ENCODE data around the gene RNU1-2.

DNA sequence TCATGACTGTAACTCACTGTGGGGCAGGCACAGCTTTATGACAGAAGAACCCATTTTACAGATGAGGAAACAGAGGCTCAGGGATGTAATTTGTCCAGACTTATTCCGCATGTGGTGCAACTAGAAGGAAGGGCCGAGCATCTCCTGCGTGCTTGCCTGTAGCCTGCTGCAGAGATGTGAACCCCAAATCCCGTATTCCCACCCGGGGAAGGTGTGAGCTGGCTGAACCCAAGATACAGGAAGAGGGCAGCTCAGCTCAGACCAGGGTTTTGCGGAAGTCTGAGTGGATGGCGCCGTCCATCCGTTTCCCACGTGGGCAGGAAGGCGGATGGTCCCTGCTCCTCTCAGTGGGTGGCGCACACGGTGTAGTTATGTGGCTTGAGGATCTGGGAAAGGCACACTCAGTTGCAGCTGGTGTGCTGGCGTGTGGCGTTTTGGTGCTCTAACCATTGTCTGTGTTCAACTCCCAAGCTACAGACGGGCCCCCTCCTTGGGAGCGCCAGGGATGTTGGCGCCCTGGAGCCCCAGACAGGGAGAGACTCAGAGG lies 27.2 kb downstream of the RNU1-2 start:
- TF ChIP-seq ZNF274 (IDR thresholded peaks at IDR 0.05; ENCODE audit: low read depth, low read length) (no peak), SUZ12 (IDR thresholded peaks at IDR 0.05; ENCODE audit: extremely low read depth, insufficient read depth, insufficient read length) (no peak)

Data from NT2/D1 (cell line).